ENCODE results near the gene ABCF1.
A peak's percentile ranks its signal among the peaks of the same experiment; 100 is the strongest.

ABCF1 gene

GRCh38 chr6:30560930-30561329, 10.3 kb upstream of the ABCF1 start:
- DNase-seq, result no peak

- no peak for DNase-seq
Measured at GRCh38 chr6:30562470-30563425, 8.5 kb upstream of the ABCF1 start.

- DNase-seq, result no peak
Measured at GRCh38 chr6:30564114-30564513, 7.1 kb upstream of the ABCF1 start.

GRCh38 chr6:30565772-30566171, 5.5 kb upstream of the ABCF1 start:
- no peak for DNase-seq

- DNase-seq, result no peak
Measured at GRCh38 chr6:30568245-30568644, 3.0 kb upstream of the ABCF1 start.

- DNase-seq, result no peak
Measured at GRCh38 chr6:30570263-30570662, 979 bp upstream of the ABCF1 start.

- no peak for DNase-seq
Measured at GRCh38 chr6:30570740-30571074, 535 bp upstream of the ABCF1 start.

GRCh38 chr6:30571762-30572082, 480 bp downstream of the ABCF1 start:
- DNase-seq, result no peak

GRCh38 chr6:30572148-30572547, 906 bp downstream of the ABCF1 start:
- no peak for DNase-seq

GRCh38 chr6:30573113-30573512, 1.9 kb downstream of the ABCF1 start:
- DNase-seq, result no peak

- DNase-seq, result no peak
Measured at GRCh38 chr6:30578051-30578450, 6.8 kb downstream of the ABCF1 start.

GRCh38 chr6:30583921-30584320, 12.7 kb downstream of the ABCF1 start:
- DNase-seq, result no peak

- DNase-seq, result no peak
Measured at GRCh38 chr6:30589754-30590358, 18.6 kb downstream of the ABCF1 start.

GRCh38 chr6:30590509-30590908, 19.3 kb downstream of the ABCF1 start:
- DNase-seq, result no peak

GRCh38 chr6:30591008-30591407, 19.8 kb downstream of the ABCF1 start:
- DNase-seq, result no peak

- DNase-seq, result no peak
Measured at GRCh38 chr6:30592287-30592686, 21.0 kb downstream of the ABCF1 start.

GRCh38 chr6:30597315-30598144, 26.3 kb downstream of the ABCF1 start:
- peak; percentile 92 for DNase-seq

GRCh38 chr6:30598912-30599624, 27.8 kb downstream of the ABCF1 start:
- no peak for DNase-seq

- no peak for DNase-seq
Measured at GRCh38 chr6:30599625-30600324, 28.5 kb downstream of the ABCF1 start.

GRCh38 chr6:30600451-30600961, 29.3 kb downstream of the ABCF1 start:
- DNase-seq, result no peak

- no peak for DNase-seq
Measured at GRCh38 chr6:30601436-30601814, 30.2 kb downstream of the ABCF1 start.
